Transverse colon (tissue), 3 donors: ENCODE measurements around the gene SYNE1.

Source experiments
- EP300 ChIP-seq: sonication (generic); formaldehyde crosslinking; IDR thresholded peaks from one replicate; pipeline ENCODE4 v1.6.1; 2017; ENCODE audit warnings: antibody characterized with exemption, low read depth
- TF ChIP-seq, protein P1 (sequence below), 5 experiments: fragments of 200-600 bp in 3 of 5; fragments of 450-650 bp in 2 of 5; sonication (generic) in 3 of 5; IDR thresholded peaks; 1 replicate in 2 of 5; 2 replicates in 3 of 5; pipeline ENCODE4 v1.5.1; 2016 to 2017; ENCODE audit warnings: antibody characterized with exemption in 5 of 5, inconsistent platforms in 3 of 5, mild to moderate bottlenecking in 2 of 5, moderate library complexity in 1 of 5

DNA sequence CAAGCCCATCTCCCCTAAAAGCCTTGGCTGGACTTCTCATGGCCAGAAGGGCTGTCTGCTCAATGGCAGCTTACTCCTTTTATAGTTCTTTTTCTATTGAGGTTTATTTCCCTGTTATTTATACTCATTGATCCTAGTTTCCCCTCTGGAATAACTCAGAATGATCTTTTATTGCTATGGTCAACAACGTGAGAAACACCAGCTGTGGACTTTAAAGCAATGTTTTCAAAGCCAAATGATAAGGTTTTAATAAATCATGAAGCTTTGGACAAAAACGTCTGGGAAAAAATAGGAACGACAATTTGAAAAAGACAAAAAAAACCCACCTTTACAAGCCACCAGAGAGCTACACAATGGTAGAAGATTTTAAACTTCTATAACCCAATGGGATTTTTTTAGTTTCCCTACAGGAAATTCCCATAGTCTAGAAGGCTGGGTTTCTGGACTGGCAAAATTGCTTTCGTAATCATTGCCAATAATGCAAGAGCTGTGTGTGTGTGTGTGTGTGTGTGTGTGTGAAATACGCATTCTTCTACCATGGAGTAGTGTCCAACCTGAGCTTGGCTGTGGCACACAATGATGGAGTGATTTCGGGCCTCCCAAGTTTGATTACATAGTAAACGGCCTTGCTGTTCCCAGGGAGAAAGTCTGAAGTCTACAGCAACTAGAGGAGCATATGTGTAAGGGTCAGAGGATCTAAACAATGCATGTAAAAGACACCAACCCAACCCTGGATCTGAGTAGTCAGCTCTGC is 396.0 kb downstream of the SYNE1 start:
- TF ChIP-seq, protein P1, sequence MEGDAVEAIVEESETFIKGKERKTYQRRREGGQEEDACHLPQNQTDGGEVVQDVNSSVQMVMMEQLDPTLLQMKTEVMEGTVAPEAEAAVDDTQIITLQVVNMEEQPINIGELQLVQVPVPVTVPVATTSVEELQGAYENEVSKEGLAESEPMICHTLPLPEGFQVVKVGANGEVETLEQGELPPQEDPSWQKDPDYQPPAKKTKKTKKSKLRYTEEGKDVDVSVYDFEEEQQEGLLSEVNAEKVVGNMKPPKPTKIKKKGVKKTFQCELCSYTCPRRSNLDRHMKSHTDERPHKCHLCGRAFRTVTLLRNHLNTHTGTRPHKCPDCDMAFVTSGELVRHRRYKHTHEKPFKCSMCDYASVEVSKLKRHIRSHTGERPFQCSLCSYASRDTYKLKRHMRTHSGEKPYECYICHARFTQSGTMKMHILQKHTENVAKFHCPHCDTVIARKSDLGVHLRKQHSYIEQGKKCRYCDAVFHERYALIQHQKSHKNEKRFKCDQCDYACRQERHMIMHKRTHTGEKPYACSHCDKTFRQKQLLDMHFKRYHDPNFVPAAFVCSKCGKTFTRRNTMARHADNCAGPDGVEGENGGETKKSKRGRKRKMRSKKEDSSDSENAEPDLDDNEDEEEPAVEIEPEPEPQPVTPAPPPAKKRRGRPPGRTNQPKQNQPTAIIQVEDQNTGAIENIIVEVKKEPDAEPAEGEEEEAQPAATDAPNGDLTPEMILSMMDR (IDR thresholded peaks at IDR 0.05): no peak
- no peak for TF ChIP-seq EP300
